ENCODE data around the gene OR51M1.

GRCh38 chr11:5363679-5364078, 19.9 kb upstream of the OR51M1 start:
- no peak for TF ChIP-seq L3MBTL2 (conservative IDR thresholded peaks at IDR 0.05)
- no peak for TF ChIP-seq PKNOX1 (IDR thresholded peaks at IDR 0.05)
- no peak for TF ChIP-seq ZNF384 (IDR thresholded peaks at IDR 0.05)
- no peak for TF ChIP-seq BHLHE40 (IDR thresholded peaks at IDR 0.05; ENCODE audit: borderline replicate concordance)
- no peak for TF ChIP-seq TARDBP (IDR thresholded peaks at IDR 0.05)
- no peak for TF ChIP-seq SP1 (IDR thresholded peaks at IDR 0.05)
- no peak for TF ChIP-seq NFRKB (IDR thresholded peaks at IDR 0.05)
- TF ChIP-seq FOXA1 (IDR thresholded peaks at IDR 0.05) = no peak
- no peak for TF ChIP-seq ELF4 (IDR thresholded peaks at IDR 0.05)
- no peak for TF ChIP-seq SUZ12 (IDR thresholded peaks at IDR 0.05)
- no peak for TF ChIP-seq FOXK2 (IDR thresholded peaks at IDR 0.05)
- TF ChIP-seq ARNT (IDR thresholded peaks at IDR 0.05) = no peak
- TF ChIP-seq FOXM1 (IDR thresholded peaks at IDR 0.05; ENCODE audit: borderline replicate concordance) = no peak
